K562 treated with DMSO at 1 percent for 12 hours (cell line): ENCODE data around the gene NOL7. TPM values are rescaled to one million over a fixed set of nuclear protein-coding genes. Genes with fewer than 3 reads are reported as not detected.

ENCODE experiments used
- total RNA-seq: library from RNA; unstranded; fragments of 300-600 nt; gene quantifications from 2 replicates; pipeline ENCODE4 v1.2.3, GENCODE V29; 2022; ENCODE audit not compliant: insufficient read depth

NOL7 gene
- total RNA-seq: 102 and 141 TPM in 2 replicates

GRCh38 chr6:13614926-13615791 is at the start of gene NOL7:
Gene NOL7 (plus strand): TSS chr6:13615335. CDS start chr6:13615359, 24 bp downstream.

GRCh38 chr6:13574571-13575376 is 40.4 kb upstream of the NOL7 start, which contains the start of gene SIRT5:
Gene SIRT5 (plus strand): TSS chr6:13574601. CDS start chr6:13584111, 9,510 bp downstream.

Other genes with a start within 250 kb of the NOL7 start
- gene GFOD1, start 127.7 kb upstream of the NOL7 start, total RNA-seq: 1.3 and 4.8 TPM in 2 replicates
- 3.3 and 6.8 TPM in 2 replicates for gene SIRT5, start 40.7 kb upstream of the NOL7 start, total RNA-seq
- gene RANBP9, start 96.5 kb downstream of the NOL7 start, total RNA-seq: 29.4 and 80.4 TPM in 2 replicates
- 19.5 and 26.1 TPM in 2 replicates for gene MCUR1, start 199.2 kb downstream of the NOL7 start, total RNA-seq